Breast epithelium (tissue), 3 donors: Measurements from ENCODE around the gene CLCN2.

ENCODE experiments used
- POLR2AphosphoS5 ChIP-seq, 3 donors: sonication (generic); formaldehyde crosslinking; IDR thresholded peaks; one replicate each; pipeline ENCODE4 v1.6.1; 2017; ENCODE audit warnings: antibody characterized with exemption in 3 of 3
- TF ChIP-seq, protein P1 (sequence below), 3 donors: fragments of 450-650 bp; IDR thresholded peaks; one replicate each; pipeline ENCODE4 v1.5.1; 2016 to 2017; ENCODE audit warnings: antibody characterized with exemption in 3 of 3, mild to moderate bottlenecking in 3 of 3, moderate library complexity in 3 of 3

DNA sequence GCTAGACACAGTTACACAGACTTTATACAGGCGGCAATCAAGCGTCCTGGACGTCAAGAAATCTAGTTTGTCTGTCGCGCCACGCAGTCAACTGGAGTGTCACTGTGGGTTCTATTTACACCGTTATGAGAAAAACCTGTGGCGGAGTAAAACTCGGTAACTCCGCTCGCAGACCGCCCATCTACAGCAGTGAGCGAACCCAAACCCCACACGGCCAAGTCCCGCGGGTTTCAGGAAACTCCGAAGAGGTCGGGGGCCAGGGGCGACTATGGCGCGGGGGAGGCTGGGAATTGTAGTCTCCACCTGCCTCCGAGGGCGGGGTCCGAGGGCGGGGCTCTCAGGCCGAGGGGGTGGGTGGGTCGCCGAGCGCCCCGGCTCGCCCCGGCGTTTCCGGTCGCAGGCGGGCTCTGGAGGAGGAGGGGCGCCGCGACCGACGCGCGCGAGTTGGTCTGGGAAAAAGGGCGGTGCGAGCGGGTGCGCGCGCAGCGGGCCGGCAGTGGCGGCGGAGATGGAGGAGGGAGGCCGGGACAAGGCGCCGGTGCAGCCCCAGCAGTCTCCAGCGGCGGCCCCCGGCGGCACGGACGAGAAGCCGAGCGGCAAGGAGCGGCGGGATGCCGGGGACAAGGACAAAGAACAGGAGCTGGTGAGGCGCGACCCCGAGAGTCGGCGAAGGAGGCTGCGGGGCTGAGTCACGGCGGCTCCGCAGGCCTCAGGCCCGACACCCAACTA lies 62.5 kb downstream of the CLCN2 start, which contains the start of gene PSMD2:
- TF ChIP-seq, protein P1, sequence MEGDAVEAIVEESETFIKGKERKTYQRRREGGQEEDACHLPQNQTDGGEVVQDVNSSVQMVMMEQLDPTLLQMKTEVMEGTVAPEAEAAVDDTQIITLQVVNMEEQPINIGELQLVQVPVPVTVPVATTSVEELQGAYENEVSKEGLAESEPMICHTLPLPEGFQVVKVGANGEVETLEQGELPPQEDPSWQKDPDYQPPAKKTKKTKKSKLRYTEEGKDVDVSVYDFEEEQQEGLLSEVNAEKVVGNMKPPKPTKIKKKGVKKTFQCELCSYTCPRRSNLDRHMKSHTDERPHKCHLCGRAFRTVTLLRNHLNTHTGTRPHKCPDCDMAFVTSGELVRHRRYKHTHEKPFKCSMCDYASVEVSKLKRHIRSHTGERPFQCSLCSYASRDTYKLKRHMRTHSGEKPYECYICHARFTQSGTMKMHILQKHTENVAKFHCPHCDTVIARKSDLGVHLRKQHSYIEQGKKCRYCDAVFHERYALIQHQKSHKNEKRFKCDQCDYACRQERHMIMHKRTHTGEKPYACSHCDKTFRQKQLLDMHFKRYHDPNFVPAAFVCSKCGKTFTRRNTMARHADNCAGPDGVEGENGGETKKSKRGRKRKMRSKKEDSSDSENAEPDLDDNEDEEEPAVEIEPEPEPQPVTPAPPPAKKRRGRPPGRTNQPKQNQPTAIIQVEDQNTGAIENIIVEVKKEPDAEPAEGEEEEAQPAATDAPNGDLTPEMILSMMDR (IDR thresholded peaks at IDR 0.05) = no peak
- TF ChIP-seq POLR2AphosphoS5 (IDR thresholded peaks at IDR 0.05) = peak; percentile 60 to 69 (median 61)
